Skin epidermis (tissue), 12 donors: Measurements from ENCODE around the gene MYO1A.
"Not testable (repeated sequence)": the region's sequence is repeated elsewhere in the genome, so short reads cannot be mapped to it uniquely, and the experiment has no call there.

ENCODE experiments used
- H3K27ac ChIP-seq, 21 experiments: fragments of 200-600 bp; sonication (generic) in 11 of 21; one replicate each; pipeline ENCODE4 v1.5.0; 2020; ENCODE audit warnings: mild to moderate bottlenecking in 3 of 21, inconsistent platforms in 2 of 21, moderate library complexity in 2 of 21
- H3K4me3 ChIP-seq, 7 experiments: fragments of 200-600 bp; sonication (generic) in 2 of 7; one replicate each; pipeline ENCODE4 v1.5.0; 2020; ENCODE audit warnings: inconsistent platforms in 2 of 7, mild to moderate bottlenecking in 2 of 7, moderate library complexity in 1 of 7

MYO1A gene

DNA sequence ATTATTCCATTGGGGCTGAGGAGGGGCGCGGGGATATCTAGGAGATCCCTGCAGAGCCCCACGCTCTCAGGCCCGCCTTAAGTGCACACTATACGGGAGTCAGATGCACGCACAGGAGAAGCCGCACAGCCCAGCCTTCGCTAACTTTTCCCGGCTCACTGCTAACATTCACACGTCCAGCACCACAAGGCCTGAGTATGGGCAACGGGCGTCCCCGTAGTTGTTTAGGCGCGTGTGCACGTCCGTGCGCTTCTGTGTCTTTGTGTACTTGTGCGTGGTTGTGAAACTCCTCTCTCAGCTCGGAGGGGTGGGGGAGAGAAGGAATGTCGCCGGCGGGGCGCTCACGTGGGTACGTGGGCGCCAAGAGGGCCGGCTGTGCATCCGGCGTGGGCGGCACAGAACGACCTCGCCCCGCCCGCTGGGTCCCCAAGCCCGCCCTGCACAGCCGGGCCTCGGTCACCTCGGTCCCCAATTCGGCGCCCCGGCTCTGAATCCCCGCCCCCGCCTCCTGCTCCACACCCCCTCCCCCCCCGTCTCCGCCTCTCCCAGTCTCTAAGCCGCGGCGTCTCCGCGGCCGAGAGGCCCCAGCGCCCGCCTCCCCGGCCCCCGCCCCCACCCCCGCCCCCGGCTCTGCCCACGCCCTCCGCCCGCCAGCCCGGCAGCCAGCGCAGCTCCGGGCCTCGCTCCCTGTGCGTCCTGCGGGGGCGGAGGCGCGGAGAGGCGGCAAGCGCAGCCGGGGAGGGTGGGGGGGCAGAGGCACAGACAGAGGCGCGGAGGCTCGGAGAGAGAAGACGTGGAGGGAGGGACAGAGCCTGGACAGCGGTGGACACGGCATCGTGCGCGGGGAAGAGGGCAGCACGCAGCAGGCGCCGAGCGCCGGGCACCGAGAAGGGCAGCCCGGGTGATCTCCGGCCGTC is 38.7 kb upstream of the MYO1A start, which contains the start of gene NAB2:
TSS of gene NAB2 (plus strand) at position 761 of the 917 bp plus-strand sequence. CDS start 158 bp downstream, outside the sequence.
- peak within 1 kb of the TSS; percentile 86 to 100 (median 99) for H3K27ac ChIP-seq
- peak within 1 kb of the TSS; percentile 60 to 88 (median 81) for H3K4me3 ChIP-seq

DNA sequence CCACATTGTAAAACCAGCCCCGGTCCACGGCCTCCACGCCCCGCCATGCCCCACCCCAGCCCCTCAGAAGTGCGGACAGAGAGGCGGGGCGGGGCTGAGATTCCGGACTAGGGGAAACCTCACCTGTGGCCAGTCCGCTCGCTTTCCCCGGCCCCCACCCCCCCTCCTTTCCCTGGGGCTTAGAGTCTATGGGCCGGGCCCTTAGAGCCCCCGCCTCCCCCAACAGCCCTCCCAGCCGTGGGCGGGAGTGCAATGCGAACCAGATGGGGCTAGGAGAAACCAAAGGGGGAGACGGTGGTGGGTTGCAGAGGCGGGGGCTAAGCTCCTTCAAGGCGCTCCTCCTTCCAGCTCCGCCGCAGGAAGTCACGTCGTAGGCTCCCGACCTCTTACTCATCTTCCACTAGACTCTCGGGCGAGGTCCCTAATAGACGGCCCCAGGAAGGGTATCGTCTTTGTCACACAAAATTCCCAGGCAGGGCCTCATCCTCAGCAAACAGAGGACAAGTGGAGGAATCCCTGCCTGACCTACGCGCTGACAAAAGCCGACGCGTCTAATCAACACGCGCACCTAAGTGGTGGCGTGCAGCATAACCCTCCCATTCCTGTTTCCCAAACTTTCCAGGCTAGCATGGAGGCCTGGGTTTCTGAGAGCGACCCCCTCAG is 37.9 kb upstream of the MYO1A start:
- Histone ChIP-seq H3K27ac (peak overlapping the region; percentile 86 to 100 (median 99)), H3K4me3 (peak overlapping the region; percentile 60 to 88 (median 81))

DNA sequence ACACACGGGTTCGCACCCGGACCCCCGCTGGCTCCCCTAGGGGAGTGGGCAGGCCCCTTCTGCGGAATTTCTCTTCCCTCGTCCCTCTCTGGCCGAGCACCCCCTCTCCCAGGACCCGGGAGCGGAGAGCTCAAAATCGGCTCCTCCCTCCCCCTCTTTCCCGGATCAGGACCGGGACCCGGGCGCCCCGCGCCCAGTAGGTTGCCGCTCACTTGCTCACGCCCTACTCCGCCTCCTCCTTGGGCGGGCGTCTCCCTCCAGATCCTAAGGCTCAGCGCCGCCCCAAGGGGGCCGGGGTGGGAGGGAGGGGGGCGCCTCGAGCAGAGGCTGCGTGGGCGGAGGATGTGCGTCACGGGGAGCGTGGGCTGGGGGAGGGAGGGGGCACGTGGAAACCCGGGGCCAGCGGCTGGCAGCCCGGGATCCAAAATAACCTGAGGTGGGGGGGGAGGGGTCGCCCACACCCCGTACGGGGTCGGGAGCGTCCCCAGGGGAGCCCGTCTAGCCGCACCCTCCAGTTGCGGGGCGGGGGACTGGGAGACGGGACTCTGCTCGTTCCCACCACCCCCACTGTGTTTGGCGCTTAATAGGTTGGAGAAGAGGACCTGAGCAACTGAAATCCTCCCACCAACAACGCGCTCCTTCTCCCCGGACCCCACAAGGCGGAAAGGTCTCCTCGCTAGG is 37.2 kb upstream of the MYO1A start:
- Histone ChIP-seq H3K27ac (peak overlapping the region; percentile 86 to 100 (median 99)), H3K4me3 (peak overlapping the region; percentile 60 to 88 (median 81))

DNA sequence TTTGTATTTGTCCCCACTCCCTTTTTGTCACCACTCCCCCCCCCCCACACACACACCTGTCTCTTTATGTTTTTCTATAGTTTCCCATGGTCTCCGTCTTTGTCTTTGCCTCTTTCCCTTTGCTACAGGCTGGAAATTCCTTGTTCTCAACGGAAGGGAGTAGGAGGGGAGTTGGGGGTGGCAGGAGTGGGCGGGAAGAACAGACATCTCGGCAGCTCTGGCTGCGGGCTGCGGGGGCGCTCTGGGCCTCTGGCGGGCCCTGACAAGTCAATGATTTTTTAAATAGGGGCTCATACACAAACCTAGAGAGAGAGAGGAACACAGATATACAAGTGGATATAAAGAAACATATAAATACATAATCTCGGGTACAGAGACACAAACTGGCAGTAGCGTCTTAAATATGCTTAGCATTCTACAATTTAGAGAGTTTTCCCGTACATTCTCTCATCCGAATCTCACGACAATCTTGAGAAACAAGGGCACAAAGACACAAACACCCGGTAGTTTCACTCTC is 36.6 kb upstream of the MYO1A start:
- H3K27ac ChIP-seq = peak overlapping the region; percentile 81 to 100 (median 99)
- H3K4me3 ChIP-seq = peak overlapping the region; percentile 60 to 88 (median 81)

DNA sequence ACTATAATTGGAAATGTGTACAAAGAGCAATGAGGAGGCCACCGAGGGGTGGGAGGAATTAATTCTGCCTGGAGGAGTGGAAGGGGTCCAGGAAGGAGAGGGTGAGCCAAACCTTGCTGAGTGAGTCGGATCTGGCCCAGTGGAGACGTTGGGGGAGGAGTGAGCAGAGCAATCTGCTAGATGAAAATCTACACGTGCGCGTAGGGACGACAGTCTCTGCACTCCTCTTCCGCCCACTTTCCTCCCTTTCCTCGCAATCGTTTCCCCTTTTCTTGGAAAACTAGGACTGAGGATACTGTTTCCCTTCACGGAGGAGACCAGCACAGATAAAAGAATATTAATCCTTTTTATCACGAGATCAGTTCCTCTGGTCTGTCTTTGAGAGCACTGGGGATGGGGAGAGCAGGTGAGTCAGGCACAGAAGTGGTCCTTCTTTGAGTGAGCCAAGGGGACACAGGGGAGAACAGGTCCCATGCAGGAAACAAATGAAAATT is 36.1 kb upstream of the MYO1A start:
- Histone ChIP-seq H3K27ac (peak overlapping the region in 20 of 21 experiments; percentile 94 to 100 (median 99)), H3K4me3 (peak overlapping the region; percentile 60 to 88 (median 81))

DNA sequence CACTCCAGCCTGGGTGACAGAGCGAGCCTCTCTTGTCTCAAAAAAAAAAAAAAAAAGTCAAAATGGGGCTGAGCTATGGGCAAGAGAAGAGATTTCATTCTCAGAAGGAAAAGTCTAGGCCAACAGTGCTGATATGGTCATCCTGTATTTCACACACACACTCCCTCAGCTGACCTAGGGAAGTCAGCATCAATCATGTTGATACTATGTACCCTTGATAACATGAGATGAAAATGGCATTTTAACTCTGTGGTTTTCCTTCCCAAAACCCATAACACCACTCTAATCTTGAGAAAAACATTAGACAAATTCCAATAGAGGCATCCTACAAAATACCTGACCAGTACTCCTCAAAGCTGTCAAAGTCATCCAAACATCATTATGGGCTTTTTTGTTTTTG is 30.9 kb upstream of the MYO1A start:
- Histone ChIP-seq H3K27ac (no peak overlapping the region), H3K4me3 (no peak overlapping the region)

DNA sequence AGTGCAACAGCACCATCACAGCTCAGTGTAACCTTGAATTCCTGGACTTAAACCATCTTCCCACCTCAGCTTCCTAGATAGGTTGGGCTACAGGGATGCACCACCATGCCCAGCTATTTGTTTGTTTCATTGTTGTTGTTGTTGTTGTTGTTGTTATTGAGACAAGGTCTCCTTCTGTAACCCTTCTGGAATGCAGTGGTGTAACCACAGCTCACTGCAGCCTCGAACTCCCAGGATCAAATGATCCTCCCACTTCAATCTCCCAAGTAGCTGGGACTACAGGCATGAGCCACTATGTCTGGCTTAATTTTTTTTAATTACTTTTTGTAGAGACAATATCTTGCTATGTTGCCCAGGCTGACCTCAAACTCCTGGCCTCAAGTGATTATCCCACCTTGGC is 29.9 kb upstream of the MYO1A start:
- H3K4me3 ChIP-seq = no peak overlapping the region
- peak overlapping the region in 17 of 21 experiments; percentile 52 to 85 (median 77) for H3K27ac ChIP-seq

DNA sequence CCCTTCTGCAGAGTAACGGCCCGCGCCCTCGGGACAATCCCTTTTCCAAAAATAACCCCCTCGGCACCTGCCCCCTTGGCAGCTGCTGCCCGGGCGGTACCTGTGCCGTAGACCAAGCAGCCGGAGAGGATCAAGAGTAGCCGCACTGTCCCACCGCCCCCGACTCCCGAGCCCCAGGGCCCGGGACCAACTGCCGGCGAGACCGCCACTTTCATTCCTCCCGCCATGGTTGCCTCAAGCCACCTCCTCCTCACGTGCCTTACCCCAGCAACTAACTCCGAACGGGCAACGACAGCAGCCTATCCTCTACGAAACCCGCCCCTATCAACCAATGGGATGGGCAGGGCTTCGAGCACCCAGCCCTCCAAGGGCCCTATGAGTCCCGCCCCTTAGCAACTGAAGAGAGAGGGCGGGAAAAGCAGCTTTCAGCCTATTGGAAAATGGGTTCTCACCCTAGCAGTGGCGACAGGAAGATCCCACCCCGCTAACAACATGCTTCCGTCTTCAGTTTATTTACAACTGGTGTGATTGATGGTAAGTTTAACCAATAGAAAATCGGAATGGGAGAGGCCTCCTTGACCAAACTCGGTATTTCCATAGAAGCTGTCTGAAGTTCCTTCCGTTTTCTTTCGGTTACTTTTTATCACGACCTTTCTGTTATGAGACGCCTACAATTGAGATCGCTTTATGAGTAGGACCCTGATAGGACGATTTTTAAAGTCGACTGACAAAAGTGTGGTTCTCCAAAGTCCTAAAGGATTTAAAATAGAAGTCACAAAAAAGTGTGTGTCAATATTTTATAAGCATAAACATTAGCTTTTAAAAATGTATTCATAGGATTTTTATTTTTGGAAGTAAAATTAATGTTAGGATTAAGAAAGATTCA is 28.8 kb upstream of the MYO1A start, which contains the start of gene NEMP1:
TSS of gene NEMP1 (minus strand) at position 273 of the 886 bp plus-strand sequence. CDS start at position 227, 46 bp downstream.
- Histone ChIP-seq H3K27ac (peak within 1 kb of the TSS in 20 of 21 experiments; percentile 51 to 87 (median 78)), H3K4me3 (peak within 1 kb of the TSS; percentile 68 to 87 (median 73))

DNA sequence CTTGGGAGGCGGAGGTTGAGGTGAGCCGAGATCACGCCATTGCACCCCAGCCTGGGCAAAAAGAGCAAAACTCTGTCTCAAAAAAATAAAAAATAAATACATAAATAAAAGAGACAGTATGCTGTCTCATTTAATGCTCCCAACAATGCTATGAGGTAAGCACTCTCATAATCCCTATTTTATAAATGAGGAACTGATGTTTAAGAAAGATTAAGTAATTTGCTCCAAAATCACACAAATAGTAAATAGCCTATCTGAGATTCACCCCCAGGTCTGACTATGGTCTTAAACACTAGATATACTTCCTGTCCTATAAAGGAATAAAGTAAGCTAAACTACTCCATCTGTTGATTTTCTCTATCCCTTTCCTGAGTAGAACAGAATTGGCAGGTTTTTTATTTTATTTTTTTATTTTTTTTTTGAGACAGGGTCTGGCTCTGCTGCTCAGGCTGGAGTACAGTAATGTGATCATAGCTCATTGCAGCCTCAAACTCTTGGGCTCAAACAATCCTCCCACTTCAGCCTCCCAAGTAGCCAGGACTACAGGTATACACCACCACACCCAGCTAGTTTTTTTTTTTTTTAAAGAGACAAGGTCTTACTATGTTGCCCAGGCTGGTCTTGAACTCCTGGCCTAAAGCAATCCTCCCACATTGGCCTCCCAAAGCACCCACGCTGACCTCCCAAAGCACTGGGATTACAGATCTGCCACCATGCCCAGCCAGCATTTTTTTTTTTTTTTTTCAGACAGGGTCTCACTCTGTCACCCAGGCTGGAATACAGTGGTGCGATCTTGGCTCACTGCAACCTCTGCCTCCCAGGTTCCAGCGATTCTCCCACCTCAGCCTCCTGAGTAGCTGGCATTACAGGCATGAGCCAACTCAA is 23.9 kb upstream of the MYO1A start:
- not testable (repeated sequence) for H3K4me3 ChIP-seq

DNA sequence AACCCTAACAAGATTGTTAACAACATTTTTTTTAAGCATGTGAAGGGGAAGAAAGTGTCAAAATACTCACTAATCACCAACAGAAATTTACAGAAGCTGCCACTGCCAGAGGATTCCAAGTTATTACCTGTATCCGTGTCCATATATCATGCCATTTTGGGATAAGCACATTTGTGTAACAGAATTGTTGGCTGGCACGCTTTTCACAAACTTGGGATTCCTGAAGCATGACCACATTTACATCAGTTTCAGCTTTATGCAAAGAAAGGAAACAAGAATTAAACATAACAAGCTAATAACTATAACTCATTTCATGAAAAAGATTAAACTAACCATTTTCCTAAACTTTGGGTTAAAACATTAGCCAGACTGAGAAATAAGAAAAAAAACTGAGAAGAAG is 22.7 kb upstream of the MYO1A start:
- Histone ChIP-seq H3K27ac (peak overlapping the region in 4 of 21 experiments; percentile 24 to 43 (median 36)), H3K4me3 (no peak overlapping the region)

More for the DNA sequence above, 23.9 kb upstream of the MYO1A start:
- peak overlapping the region in 3 of 21 experiments; percentile 9 to 43 (median 21) for H3K27ac ChIP-seq

DNA sequence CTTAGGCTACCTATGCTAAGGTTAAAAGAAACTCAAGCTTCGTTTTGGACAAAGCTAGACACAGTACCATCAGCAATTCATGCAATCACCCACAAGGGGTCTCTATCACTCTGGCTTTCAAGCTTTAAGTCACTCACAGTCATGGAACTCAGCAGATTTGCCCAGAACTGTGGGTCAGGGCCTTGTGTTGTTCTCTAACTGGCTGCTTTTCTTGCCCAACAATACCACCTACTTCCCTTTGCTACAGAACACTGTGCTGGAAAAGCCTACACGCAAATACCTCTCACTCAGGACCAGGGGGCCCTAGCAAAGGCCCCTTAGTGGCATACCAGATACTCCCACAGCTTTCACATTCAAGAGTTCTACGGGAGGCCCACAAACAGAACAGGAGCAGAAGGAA is 19.6 kb upstream of the MYO1A start:
- peak overlapping the region in 19 of 21 experiments; percentile 10 to 82 (median 47) for H3K27ac ChIP-seq
- H3K4me3 ChIP-seq = no peak overlapping the region

DNA sequence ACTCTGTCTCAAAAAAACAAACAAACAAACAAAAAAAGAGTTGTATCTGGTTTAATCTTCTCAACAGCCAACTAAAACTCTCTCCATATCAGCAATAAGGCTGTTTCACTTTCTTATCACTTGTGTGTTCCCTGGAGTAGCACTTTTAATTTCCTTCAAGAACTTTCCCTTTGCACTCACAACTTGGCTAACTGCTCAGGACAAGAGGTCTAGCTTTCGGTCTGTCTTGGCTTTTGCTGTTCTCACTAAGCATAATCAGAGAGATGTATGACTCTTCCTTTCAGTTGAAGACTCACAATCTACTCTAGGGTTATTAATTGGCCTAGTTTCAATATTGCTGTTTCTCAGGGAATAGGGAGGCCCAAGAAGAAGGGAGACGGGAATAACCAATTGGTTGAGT is 16.3 kb upstream of the MYO1A start:
- H3K4me3 ChIP-seq = no peak overlapping the region
- H3K27ac ChIP-seq = no peak overlapping the region

DNA sequence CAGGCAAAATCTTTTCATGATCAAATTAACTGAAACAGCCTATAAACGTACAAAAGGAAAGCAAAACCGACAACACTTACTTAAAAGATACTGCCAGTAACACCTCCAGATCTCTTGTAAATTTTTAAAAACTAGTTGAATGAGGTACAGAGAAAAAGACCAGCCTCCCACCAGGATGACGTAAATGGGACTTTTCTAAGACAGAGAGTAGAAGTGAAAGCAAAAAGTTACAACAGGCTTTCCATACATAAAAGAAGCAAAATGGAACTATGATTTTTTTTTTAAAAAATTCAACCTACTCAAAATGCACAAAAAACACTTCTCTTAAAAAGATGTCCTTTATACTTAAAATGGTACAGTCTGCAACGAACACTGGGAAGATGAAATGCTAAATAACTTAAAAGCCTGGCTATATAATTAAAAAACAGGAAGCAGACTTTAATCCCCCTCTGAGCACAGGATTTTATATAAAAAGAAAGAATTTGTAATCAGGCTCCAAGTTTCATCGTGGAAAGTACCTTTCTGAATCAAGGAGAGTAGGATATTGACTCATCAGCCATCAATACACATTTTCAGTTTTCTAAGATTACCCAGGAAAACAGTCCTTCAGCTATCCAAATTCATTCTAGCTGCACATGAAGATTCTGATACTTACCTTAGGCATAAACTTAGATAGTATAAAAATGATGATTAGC is 14.2 kb upstream of the MYO1A start:
- H3K27ac ChIP-seq = peak overlapping the region in 11 of 21 experiments; percentile 3 to 70 (median 32)
- no peak overlapping the region for H3K4me3 ChIP-seq

DNA sequence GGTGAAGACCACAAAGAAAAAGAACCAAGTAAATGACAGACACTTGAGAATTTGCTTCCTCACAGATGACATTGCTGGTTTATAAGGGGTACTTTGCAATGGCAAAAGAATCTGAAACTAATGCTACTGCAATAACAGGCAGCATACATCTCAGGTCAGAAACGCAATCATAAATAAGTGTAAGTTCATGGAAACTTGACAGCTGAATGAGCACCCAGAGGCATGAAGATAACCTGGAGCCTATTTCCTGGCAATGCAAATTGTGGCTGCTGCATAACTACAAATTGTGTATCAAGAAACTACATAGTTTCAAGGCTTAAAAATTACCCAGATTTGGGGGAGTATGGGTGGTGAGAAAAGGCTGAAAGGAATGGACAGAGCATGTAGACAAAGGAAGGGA is 8.5 kb upstream of the MYO1A start:
- Histone ChIP-seq H3K4me3 (no peak overlapping the region), H3K27ac (no peak overlapping the region)

DNA sequence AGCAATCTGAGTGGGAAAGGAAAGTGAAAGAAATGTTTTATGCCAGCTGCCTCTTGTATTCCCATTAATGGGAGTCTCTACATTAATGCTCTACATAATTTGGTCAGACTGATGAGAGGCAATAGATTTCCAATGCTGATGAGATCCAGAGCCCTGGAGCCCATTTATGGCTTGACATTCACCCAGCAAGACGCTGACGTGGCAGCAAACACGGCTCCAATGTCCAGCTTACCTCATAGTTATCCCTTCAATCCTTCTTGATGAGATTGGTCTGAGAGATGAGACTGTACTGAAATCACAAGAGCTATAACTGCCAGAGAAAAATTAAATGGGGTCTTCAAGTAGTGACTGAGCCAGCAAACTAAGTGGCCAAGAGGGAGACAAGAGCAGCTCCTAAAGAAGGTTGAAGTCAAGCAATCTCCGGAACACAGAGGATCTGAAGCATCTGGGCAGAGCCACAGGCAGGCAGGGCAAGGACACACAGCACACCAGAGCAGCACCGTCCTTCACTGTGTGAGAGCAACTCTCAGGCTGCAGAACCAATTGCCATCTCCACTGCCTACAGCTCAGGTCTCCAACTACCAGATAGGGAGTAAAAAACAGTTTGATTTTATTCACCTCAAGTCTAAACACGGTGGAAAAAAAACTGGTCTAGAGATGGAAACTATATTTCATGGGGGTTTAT is 7.3 kb upstream of the MYO1A start:
- Histone ChIP-seq H3K27ac (peak overlapping the region in 4 of 21 experiments; percentile 2 to 14 (median 4)), H3K4me3 (no peak overlapping the region)

DNA sequence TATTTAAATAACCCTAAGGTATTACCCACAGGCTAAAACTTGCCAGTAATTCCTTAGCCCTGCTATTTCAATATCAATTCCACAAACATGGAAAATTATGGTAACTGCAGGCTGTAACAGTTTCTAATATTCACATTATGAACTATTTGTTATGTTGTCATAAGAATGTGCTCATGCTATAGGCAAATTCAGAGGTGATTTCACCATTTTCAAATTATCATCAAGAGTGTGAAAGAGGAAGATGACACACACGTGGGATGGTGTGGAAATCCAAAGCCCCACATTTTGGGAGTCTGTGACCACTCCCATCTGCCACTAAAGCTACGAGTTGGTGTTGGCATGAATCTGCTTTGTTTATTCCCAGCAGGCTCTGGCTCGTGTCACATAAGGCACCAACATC is 5.9 kb upstream of the MYO1A start:
- H3K4me3 ChIP-seq = no peak overlapping the region
- peak overlapping the region in 1 of 21 experiments; percentile 12 for H3K27ac ChIP-seq
